Measurements from ENCODE around the gene FDXR.

- TF ChIP-seq CTCF (IDR thresholded peaks at IDR 0.05; ENCODE audit: low read length): no peak
- TF ChIP-seq EZH2 (optimal IDR thresholded peaks at IDR 0.05; ENCODE audit: low read depth, low read length): no peak
Observed at GRCh38 chr17:74907012-74907411, 34.2 kb upstream of the FDXR start.

All from MM.1S (cell line).